Measurements from ENCODE around the gene SMIM41. TPM values are rescaled to one million over a fixed set of nuclear protein-coding genes. Genes with fewer than 3 reads are reported as not detected.

The SMIM41 gene
- total and polyA plus RNA-seq, 10 of the 15 experiments (the other 5 are each of a cell fraction or from before 2014, with no cell fraction given) = not detected

DNA sequence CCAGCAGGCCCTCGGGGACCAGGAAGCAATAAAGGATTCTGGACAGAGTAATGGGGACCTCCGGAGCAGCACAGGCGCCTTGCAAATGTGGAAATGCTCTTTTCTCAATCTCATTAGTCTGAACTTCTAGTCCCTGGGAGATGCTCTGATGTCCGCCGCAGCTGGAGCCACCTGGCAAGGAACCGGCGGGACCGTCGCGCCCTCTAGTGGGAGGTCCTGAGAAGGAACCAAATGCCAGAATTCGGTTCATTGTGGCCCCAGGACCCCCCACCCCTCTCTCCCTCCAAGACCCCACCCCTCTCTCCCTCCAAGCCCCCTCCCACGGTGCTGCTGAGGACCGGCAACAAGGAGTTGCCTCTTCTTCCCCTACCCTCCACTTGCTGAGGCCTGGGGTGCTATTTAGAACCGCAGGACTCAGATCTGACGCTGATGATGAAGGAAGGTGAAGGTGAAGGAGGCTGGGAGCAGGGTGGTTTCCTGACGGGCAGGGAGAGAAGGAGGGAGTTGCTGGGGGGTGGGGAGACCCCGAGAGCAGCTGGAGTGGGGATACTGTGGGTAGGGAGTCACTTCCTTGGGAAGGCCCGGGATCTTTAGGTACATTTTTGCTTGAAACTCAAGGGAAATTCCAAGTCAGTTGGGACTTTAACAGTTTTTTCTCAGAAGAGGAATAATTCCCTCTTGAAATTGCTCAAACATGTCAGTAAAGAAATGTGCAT, 42.5 kb downstream of the SMIM41 start:
- Histone ChIP-seq H4K20me1 (ENCODE audit: control insufficient read depth, insufficient read depth) (no peaks in the 10 kb centered on the region), H3K27me3 (replicated peaks in 1 of 2; ENCODE audit: control insufficient read depth in 2 of 2, insufficient read depth in 2 of 2, low read length in 1 of 2) (no peaks in the 10 kb centered on the region), H3K36me3 (ENCODE audit: control insufficient read depth in 2 of 2, insufficient read depth in 2 of 2, low read length in 1 of 2) (no peaks in the 10 kb centered on the region), H3K9ac (ENCODE audit: control insufficient read depth, insufficient read depth, low read length) (peak overlapping the region; percentile 21), H3K79me2 (ENCODE audit: control insufficient read depth, insufficient read depth, low read length) (no peaks in the 10 kb centered on the region; the same call in 1 of the 2 replicates), H3K27ac (ENCODE audit: control insufficient read depth, insufficient read depth) (peak overlapping the region; percentile 72), H3K4me1 (ENCODE audit: control insufficient read depth, insufficient read depth, low read length) (peaks cover 50% of the 10 kb centered on the region), H2AFZ (ENCODE audit: control insufficient read depth, low read depth, low read length) (peak overlapping the region; percentile 54), H3K4me2 (ENCODE audit: control insufficient read depth, insufficient read depth) (peak overlapping the region; percentile 59), H3K4me3 (no peak overlapping the region), H3K9me3 (replicated peaks; ENCODE audit: control insufficient read depth, insufficient read depth, low read length) (no peaks in the 10 kb centered on the region)
- intact Hi-C loops (cut with micrococcal nuclease; ENCODE audit: unreplicated experiment) (loop anchor here (1.0 kb wide), 1 partner anchor 97 kb away; no protein-coding TSS in a partner anchor), in situ Hi-C loops (cut with MboI) (loop anchor here (5.0 kb wide), 1 partner anchor 95 kb away; no protein-coding TSS in a partner anchor)
- WGBS (ENCODE audit: insufficient coverage, insufficient replicate concordance, low lambda C conversion rate, missing lambda C conversion rate) = 1% methylated on average over 17 of the region's 18 CpGs
- DNase-seq (ENCODE audit: low read depth, low spot score) (no peak), ATAC-seq (peak; percentile 12), FAIRE-seq (no peak)
- ChIA-PET POLR2A (interaction anchor here (0.6 to 2.5 kb wide), 5 partner anchors 79 to 97 kb away, joined by 3 to 12 read pairs (median 6); no protein-coding TSS in a partner anchor), RAD21 (ENCODE audit: unreplicated experiment) (interaction anchor here (0.5 to 5.8 kb wide), 11 partner anchors 34 to 129 kb away, joined by 3 to 86 read pairs (median 4); partner anchors contain the start of gene ATG101), CTCF (interaction anchor here (0.5 to 10.3 kb wide), 20 partner anchors 8 to 167 kb away, joined by 3 to 241 read pairs (median 4); no protein-coding TSS in a partner anchor), SMC1A (ENCODE audit: uncharacterized antibody, unreplicated experiment) (interaction anchor here (0.9 to 11.3 kb wide), 4 partner anchors 28 to 117 kb away, joined by 3 to 320 read pairs (median 5); no protein-coding TSS in a partner anchor)
- no TSS peak for BruUV-seq (replicated peaks)
- TF ChIP-seq FOXM1 (IDR thresholded peaks at IDR 0.05; ENCODE audit: low read depth, low read length) = peak; percentile 33; the same call in 1 of the 2 replicates
- TF ChIP-seq, protein P1, sequence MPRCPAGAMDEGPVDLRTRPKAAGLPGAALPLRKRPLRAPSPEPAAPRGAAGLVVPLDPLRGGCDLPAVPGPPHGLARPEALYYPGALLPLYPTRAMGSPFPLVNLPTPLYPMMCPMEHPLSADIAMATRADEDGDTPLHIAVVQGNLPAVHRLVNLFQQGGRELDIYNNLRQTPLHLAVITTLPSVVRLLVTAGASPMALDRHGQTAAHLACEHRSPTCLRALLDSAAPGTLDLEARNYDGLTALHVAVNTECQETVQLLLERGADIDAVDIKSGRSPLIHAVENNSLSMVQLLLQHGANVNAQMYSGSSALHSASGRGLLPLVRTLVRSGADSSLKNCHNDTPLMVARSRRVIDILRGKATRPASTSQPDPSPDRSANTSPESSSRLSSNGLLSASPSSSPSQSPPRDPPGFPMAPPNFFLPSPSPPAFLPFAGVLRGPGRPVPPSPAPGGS (IDR thresholded peaks at IDR 0.05; ENCODE audit: borderline replicate concordance, insufficient read depth, low read depth, low read length, poor library complexity, severe bottlenecking) = no peak
- peak; percentile 78; the same call in 1 of the 2 replicates for TF ChIP-seq EED (IDR thresholded peaks at IDR 0.05; ENCODE audit: low read depth)
- TF ChIP-seq MEF2B (IDR thresholded peaks at IDR 0.05; ENCODE audit: partially characterized antibody, poor library complexity, severe bottlenecking) = peak; percentile 36
- no peak for TF ChIP-seq GABPA (IDR thresholded peaks at IDR 0.05; ENCODE audit: low read depth)
- TF ChIP-seq KAT2A (conservative IDR thresholded peaks at IDR 0.05; ENCODE audit: control insufficient read depth, low read depth, low read length) = no peak
- TF ChIP-seq SIN3A (IDR thresholded peaks at IDR 0.05; ENCODE audit: low read depth, low read length) = no peak
- peak; percentile 97 for TF ChIP-seq TCF12 (IDR thresholded peaks at IDR 0.05; ENCODE audit: low read depth, low read length)
- no peak for TF ChIP-seq JUND (IDR thresholded peaks at IDR 0.05; ENCODE audit: low read depth, low read length)
- peak; percentile 99 for TF ChIP-seq TCF3 (IDR thresholded peaks at IDR 0.05; ENCODE audit: borderline replicate concordance, insufficient read depth, low read depth, low read length)
- peak; percentile 38; the same call in 1 of the 2 replicates for TF ChIP-seq RUNX3 (IDR thresholded peaks at IDR 0.05; ENCODE audit: low read length)
- TF ChIP-seq, protein P2, sequence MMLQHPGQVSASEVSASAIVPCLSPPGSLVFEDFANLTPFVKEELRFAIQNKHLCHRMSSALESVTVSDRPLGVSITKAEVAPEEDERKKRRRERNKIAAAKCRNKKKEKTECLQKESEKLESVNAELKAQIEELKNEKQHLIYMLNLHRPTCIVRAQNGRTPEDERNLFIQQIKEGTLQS (IDR thresholded peaks at IDR 0.05; ENCODE audit: borderline replicate concordance, extremely low read depth, low read depth, low read length) = no peak
- TF ChIP-seq RB1 (IDR thresholded peaks at IDR 0.05; ENCODE audit: borderline replicate concordance) = no peak
- TF ChIP-seq CHD4 (IDR thresholded peaks at IDR 0.05) = no peak
- peak; percentile 77 for TF ChIP-seq YY1 (IDR thresholded peaks at IDR 0.05; ENCODE audit: low read depth, low read length)
- TF ChIP-seq SMAD1 (IDR thresholded peaks at IDR 0.05; ENCODE audit: low read depth, partially characterized antibody) = no peak
- TF ChIP-seq, protein P3, sequence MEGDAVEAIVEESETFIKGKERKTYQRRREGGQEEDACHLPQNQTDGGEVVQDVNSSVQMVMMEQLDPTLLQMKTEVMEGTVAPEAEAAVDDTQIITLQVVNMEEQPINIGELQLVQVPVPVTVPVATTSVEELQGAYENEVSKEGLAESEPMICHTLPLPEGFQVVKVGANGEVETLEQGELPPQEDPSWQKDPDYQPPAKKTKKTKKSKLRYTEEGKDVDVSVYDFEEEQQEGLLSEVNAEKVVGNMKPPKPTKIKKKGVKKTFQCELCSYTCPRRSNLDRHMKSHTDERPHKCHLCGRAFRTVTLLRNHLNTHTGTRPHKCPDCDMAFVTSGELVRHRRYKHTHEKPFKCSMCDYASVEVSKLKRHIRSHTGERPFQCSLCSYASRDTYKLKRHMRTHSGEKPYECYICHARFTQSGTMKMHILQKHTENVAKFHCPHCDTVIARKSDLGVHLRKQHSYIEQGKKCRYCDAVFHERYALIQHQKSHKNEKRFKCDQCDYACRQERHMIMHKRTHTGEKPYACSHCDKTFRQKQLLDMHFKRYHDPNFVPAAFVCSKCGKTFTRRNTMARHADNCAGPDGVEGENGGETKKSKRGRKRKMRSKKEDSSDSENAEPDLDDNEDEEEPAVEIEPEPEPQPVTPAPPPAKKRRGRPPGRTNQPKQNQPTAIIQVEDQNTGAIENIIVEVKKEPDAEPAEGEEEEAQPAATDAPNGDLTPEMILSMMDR (IDR thresholded peaks at IDR 0.05 in 2 of 3, conservative IDR thresholded peaks at IDR 0.05 in 1 of 3; ENCODE audit: control insufficient read depth in 2 of 3, extremely low read depth in 1 of 3, insufficient read depth in 1 of 3, low read depth in 3 of 3, low read length in 3 of 3) = peak; percentile 66 to 89 (median 78)
- 0 out of 2 replicates have a peak, but pooled peaks have one; percentile 20 for TF ChIP-seq NFIC (IDR thresholded peaks at IDR 0.05; ENCODE audit: low read depth, low read length)
- TF ChIP-seq IKZF2 (IDR thresholded peaks at IDR 0.05) = peak; percentile 42 to 47; a peak in 2 of 4 replicates
